GM12878 (cell line): ENCODE data around the gene KAZN. TPM values are rescaled to one million over a fixed set of nuclear protein-coding genes. Genes with fewer than 3 reads are reported as not detected.

Experiments
- ATAC-seq: fragments of 200-7000 bp; cut with Tn5 transposase; 3 replicates; pipeline ENCODE4 v1.9.1; 2020; ENCODE audit warnings: mild to moderate bottlenecking, moderate library complexity
- BruUV-seq: library from RNA; stranded (reverse); fragments of 400-500 nt; replicated peaks from 2 replicates; lab custom pipeline; 2021; lab: Mats Ljungman, UMichigan
- CTCF ChIA-PET: fragments of 300-600 bp; sonication (Branson Sonifier 250); formaldehyde crosslinking; extraction: SDS; loops from one replicate; lab custom pipeline; 2021; ENCODE audit warnings: inconsistent platforms; lab: Yijun Ruan, JAX
- POLR2A ChIA-PET: fragments of 350-600 bp; formaldehyde crosslinking; extraction: SDS; loops from one replicate; lab custom pipeline; 2021; ENCODE audit warnings: inconsistent platforms; lab: Charles Lee
- RAD21 ChIA-PET: fragments of 300-600 bp; sonication (Branson Sonifier 250); formaldehyde crosslinking; loops from one replicate; lab custom pipeline; 2023; ENCODE audit warnings: antibody characterized with exemption; ENCODE audit not compliant: unreplicated experiment; lab: Charles Lee
- SMC1A ChIA-PET: fragments of 300-600 bp; sonication (Branson Sonifier 250); formaldehyde crosslinking; loops from one replicate; lab custom pipeline; 2023; ENCODE audit not compliant: unreplicated experiment, uncharacterized antibody; lab: Charles Lee
- DNase-seq: peaks from one replicate; pipeline ENCODE4 v3.0.0-alpha.2; 2011; ENCODE audit warnings: low read depth, low spot score
- FAIRE-seq: peaks from 3 replicates; lab custom pipeline; 2011; peaks lifted over from hg19 to GRCh38; lab: Jason Lieb, UNC
- H2AFZ ChIP-seq: 2 replicates; pipeline ENCODE4 v1.6.0; 2011; ENCODE audit warnings: low read depth, low read length, control low read depth; ENCODE audit not compliant: control insufficient read depth
- H3K27ac ChIP-seq: 2 replicates; pipeline ENCODE4 v1.5.1; 2011; ENCODE audit warnings: control low read depth; ENCODE audit not compliant: control insufficient read depth, insufficient read depth
- H3K27me3 ChIP-seq, 2 experiments: replicated peaks in 1 of 2; 2 replicates each; pipeline versions ENCODE4 v1.6.0 to v1.6.1; 2011; ENCODE audit warnings: low read length in 1 of 2; ENCODE audit not compliant: control insufficient read depth in 2 of 2, insufficient read depth in 2 of 2
- H3K36me3 ChIP-seq, 2 experiments: 2 replicates each; pipeline ENCODE4 v1.5.1; 2011; ENCODE audit warnings: low read length in 1 of 2; ENCODE audit not compliant: control insufficient read depth in 2 of 2, insufficient read depth in 2 of 2
- H3K4me1 ChIP-seq: 2 replicates; pipeline ENCODE4 v1.6.1; 2011; ENCODE audit warnings: mild to moderate bottlenecking, low read length, moderate library complexity, mixed read lengths; ENCODE audit not compliant: control insufficient read depth, insufficient read depth
- H3K4me2 ChIP-seq: 2 replicates; pipeline ENCODE4 v1.6.0; 2011; ENCODE audit warnings: control low read depth; ENCODE audit not compliant: control insufficient read depth, insufficient read depth
- H3K4me3 ChIP-seq: fragments of 200-600 bp; sonication (generic); 2 replicates; pipeline ENCODE4 v1.5.1; 2016
- H3K79me2 ChIP-seq: 2 replicates; pipeline ENCODE4 v1.6.0; 2011; ENCODE audit warnings: low read length; ENCODE audit not compliant: control insufficient read depth, insufficient read depth
- H3K9ac ChIP-seq: 2 replicates; pipeline ENCODE4 v1.8.0; 2011; ENCODE audit warnings: low read length, control low read depth, mixed read lengths; ENCODE audit not compliant: control insufficient read depth, insufficient read depth
- H3K9me3 ChIP-seq: replicated peaks from 3 replicates; pipeline ENCODE4 v1.5.1; 2011; ENCODE audit warnings: mild to moderate bottlenecking, low read length; ENCODE audit not compliant: control insufficient read depth, insufficient read depth
- H4K20me1 ChIP-seq: 2 replicates; pipeline ENCODE4 v1.6.0; 2011; ENCODE audit not compliant: control insufficient read depth, insufficient read depth
- ASH2L ChIP-seq: fragments of 300-600, 200-600 bp; sonication (generic); IDR thresholded peaks from 2 replicates; pipeline ENCODE4 v1.6.1; 2017; ENCODE audit warnings: low read depth, mild to moderate bottlenecking, borderline replicate concordance
- BHLHE40 ChIP-seq, 2 experiments: fragments of 450-650 bp in 1 of 2; IDR thresholded peaks; 2 replicates each; pipeline ENCODE4 v1.6.1; 2011 to 2017; ENCODE audit warnings: low read depth in 2 of 2, borderline replicate concordance in 1 of 2, improper control_type of control experiment in 1 of 2, low read length in 1 of 2, mild to moderate bottlenecking in 1 of 2
- FOXM1 ChIP-seq: IDR thresholded peaks from 2 replicates; pipeline ENCODE4 v1.6.1; 2012; ENCODE audit warnings: low read depth, mild to moderate bottlenecking, inconsistent platforms, low read length, moderate library complexity
- GATAD2B ChIP-seq: fragments of 450-650 bp; conservative IDR thresholded peaks from 2 replicates; pipeline ENCODE4 v1.6.1; 2017; ENCODE audit warnings: low read depth, mild to moderate bottlenecking, moderate library complexity
- HCFC1 ChIP-seq: fragments of 150-350 bp; IDR thresholded peaks from 2 replicates; pipeline ENCODE4 v1.6.1; 2014; ENCODE audit warnings: low read length
- MEF2A ChIP-seq: IDR thresholded peaks from 2 replicates; pipeline ENCODE4 v1.6.1; 2011; ENCODE audit warnings: low read depth, mild to moderate bottlenecking, low read length, moderate library complexity; ENCODE audit not compliant: insufficient read depth
- MXI1 ChIP-seq: fragments of 150-350 bp; IDR thresholded peaks from 2 replicates; pipeline ENCODE4 v1.6.1; 2011; ENCODE audit warnings: low read depth, mild to moderate bottlenecking, inconsistent platforms, low read length, improper control_type of control experiment
- NR2C1 ChIP-seq: fragments of 450-650 bp; IDR thresholded peaks from 2 replicates; pipeline ENCODE4 v1.6.1; 2017; ENCODE audit warnings: antibody characterized with exemption, mild to moderate bottlenecking, moderate library complexity
- RAD21 ChIP-seq: IDR thresholded peaks from 2 replicates; pipeline ENCODE4 v1.6.1; 2011; ENCODE audit warnings: mild to moderate bottlenecking, low read depth, low read length, moderate library complexity; ENCODE audit not compliant: insufficient read depth
- RB1 ChIP-seq: fragments of 450-650 bp; formaldehyde crosslinking; IDR thresholded peaks from 2 replicates; pipeline ENCODE4 v1.6.1; 2017; ENCODE audit warnings: mild to moderate bottlenecking, borderline replicate concordance
- STAT3 ChIP-seq: IDR thresholded peaks from 2 replicates; pipeline ENCODE4 v1.6.1; 2011; ENCODE audit warnings: low read depth, low read length, improper control_type of control experiment
- TCF12 ChIP-seq: IDR thresholded peaks from 2 replicates; pipeline ENCODE4 v1.6.1; 2011; ENCODE audit warnings: low read depth, mild to moderate bottlenecking, low read length
- YY1 ChIP-seq: IDR thresholded peaks from 2 replicates; pipeline ENCODE4 v1.6.1; 2011; ENCODE audit warnings: low read depth, mild to moderate bottlenecking, low read length
- ZNF207 ChIP-seq: fragments of 450-650 bp; IDR thresholded peaks from 2 replicates; pipeline ENCODE4 v1.6.1; 2014; ENCODE audit warnings: antibody characterized with exemption, mild to moderate bottlenecking, borderline replicate concordance
- ZNF622 ChIP-seq: fragments of 450-650 bp; IDR thresholded peaks from 2 replicates; pipeline ENCODE4 v1.6.1; 2017; ENCODE audit warnings: mild to moderate bottlenecking, inconsistent platforms
- WGBS: methylation state at CpG from one replicate; pipeline ENCODE4 v1.1.6; 2016; ENCODE audit warnings: low lambda C conversion rate; ENCODE audit not compliant: insufficient replicate concordance, insufficient coverage; ENCODE audit errors: missing lambda C conversion rate; 5-methylcytosine and 5-hydroxymethylcytosine counted together
- in situ Hi-C: fragments of 300-500 bp; cut with MboI; formaldehyde crosslinking; loops from 9 replicates; pipeline ENCODE4 v1.14.3; 2018; ENCODE audit warnings: mixed read lengths
- intact Hi-C: fragments of 100-400 bp; cut with micrococcal nuclease; formaldehyde crosslinking; loops from one replicate; pipeline ENCODE4 v1.14.2; 2022; ENCODE audit not compliant: unreplicated experiment
- polyA plus RNA-seq, 11 experiments: library from polyadenylated mRNA; depleted of rRNA in 4 of 11; unstranded in 6 of 11; stranded (reverse) in 5 of 11; fragments of >200 nt; fragmentation: Nextera tagmentation in 4 of 11; fragmentation: Illumina TruSeq in 1 of 11; extraction: Ambion mirVana in 4 of 11; extraction: Trizol in 1 of 11; gene quantifications; 1 replicate in 1 of 11; 2 replicates in 10 of 11; pipeline versions ENCODE4 v1.2.1 to v1.2.3, GENCODE V29; 2011 to 2016; ENCODE audit warnings: inconsistent platforms in 2 of 11, missing spikeins in 2 of 11, low read depth in 1 of 11
- total RNA-seq, 4 experiments: library from RNA; depleted of rRNA in 3 of 4; stranded (reverse); fragments of >200 nt in 3 of 4; fragmentation: Illumina TruSeq in 1 of 4; extraction: Trizol in 1 of 4; gene quantifications; 2 replicates each; pipeline versions ENCODE4 v1.2.1 to v1.2.3, GENCODE V29; 2013 to 2021
- TF ChIP-seq, protein P1 (sequence below): fragments of 450-650 bp; IDR thresholded peaks from 2 replicates; pipeline ENCODE4 v1.6.1; 2016; ENCODE audit warnings: mild to moderate bottlenecking
- TF ChIP-seq, protein P2 (sequence below): IDR thresholded peaks from 2 replicates; pipeline ENCODE4 v1.6.1; 2012; ENCODE audit warnings: low read depth, low read length, improper control_type of control experiment
- TF ChIP-seq, protein P3 (sequence below): IDR thresholded peaks from 2 replicates; pipeline ENCODE4 v1.6.1; 2011; ENCODE audit warnings: mild to moderate bottlenecking, low read depth, low read length, moderate library complexity; ENCODE audit not compliant: insufficient replicate concordance

The KAZN gene
- total and polyA plus RNA-seq, 10 of the 15 experiments (the other 5 are each of a cell fraction or from before 2014, with no cell fraction given) = 0.72 to 4.0 (median 1.2) TPM

DNA sequence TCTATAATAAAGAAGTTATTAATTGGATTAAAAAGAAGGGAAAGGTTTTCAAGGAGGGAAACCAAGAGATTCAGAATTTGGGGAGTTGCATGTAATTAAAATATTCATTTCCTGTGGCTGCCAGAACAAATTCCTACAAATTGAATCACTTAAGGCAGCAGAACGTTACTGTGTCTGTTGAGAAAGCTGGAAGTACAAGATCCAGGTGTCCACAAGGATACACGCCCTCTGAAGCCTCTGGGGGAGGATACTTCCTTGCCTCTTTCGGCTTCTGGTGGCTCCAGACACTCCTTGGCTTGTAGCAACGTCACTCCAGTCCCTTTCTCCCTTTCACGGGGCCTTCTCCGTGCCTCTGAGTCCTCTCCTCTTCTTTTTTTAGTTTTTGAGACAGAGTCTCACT, 67.9 kb downstream of the KAZN start (continued):
- TF ChIP-seq BHLHE40 (IDR thresholded peaks at IDR 0.05; ENCODE audit: borderline replicate concordance in 1 of 2, low read depth in 2 of 2, low read length in 1 of 2) = no peak
- TF ChIP-seq MXI1 = no peak
- no peak for TF ChIP-seq RAD21
- no peak for TF ChIP-seq YY1
- no peak for TF ChIP-seq FOXM1
- TF ChIP-seq STAT3 = no peak
- TF ChIP-seq, protein P1, sequence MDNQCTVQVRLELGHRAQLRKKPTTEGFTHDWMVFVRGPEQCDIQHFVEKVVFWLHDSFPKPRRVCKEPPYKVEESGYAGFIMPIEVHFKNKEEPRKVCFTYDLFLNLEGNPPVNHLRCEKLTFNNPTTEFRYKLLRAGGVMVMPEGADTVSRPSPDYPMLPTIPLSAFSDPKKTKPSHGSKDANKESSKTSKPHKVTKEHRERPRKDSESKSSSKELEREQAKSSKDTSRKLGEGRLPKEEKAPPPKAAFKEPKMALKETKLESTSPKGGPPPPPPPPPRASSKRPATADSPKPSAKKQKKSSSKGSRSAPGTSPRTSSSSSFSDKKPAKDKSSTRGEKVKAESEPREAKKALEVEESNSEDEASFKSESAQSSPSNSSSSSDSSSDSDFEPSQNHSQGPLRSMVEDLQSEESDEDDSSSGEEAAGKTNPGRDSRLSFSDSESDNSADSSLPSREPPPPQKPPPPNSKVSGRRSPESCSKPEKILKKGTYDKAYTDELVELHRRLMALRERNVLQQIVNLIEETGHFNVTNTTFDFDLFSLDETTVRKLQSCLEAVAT = no peak
- no peak for TF ChIP-seq ZNF622
- TF ChIP-seq, protein P2, sequence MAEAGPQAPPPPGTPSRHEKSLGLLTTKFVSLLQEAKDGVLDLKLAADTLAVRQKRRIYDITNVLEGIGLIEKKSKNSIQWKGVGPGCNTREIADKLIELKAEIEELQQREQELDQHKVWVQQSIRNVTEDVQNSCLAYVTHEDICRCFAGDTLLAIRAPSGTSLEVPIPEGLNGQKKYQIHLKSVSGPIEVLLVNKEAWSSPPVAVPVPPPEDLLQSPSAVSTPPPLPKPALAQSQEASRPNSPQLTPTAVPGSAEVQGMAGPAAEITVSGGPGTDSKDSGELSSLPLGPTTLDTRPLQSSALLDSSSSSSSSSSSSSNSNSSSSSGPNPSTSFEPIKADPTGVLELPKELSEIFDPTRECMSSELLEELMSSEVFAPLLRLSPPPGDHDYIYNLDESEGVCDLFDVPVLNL = no peak
- TF ChIP-seq GATAD2B = no peak

DNA sequence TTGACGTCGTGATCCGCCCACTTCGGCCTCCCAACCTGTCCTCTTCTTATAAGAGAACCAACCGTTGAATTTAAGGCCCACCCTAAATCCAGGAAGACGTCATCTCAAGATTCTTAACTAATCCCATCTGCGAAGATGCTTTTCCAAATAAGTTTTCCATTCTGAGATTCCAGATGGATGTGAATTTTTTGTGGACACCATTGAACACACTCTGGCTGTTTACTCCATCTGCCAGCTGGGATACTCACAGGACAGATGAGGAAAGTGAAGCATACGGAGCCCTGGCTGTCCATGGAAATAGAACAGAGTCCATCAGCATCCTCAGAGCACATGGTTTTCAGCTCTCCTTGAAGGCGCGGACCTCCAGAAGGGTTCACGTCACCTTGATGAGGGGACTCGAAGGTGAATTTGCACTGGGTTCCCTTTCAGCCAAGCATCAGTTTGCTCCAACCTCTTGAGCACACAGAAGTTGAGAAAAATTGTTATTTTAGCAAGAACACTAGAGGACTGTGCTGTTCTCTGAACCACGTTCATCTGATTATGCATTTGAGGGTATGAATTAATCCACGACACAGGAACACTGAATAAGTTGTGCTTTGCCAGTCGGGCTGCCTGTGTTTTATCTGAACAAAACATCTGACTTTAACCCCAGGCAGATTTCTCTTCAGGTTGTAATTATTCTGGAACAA, 68.6 kb downstream of the KAZN start:
- H3K9ac ChIP-seq = no peak overlapping the region
- no peak overlapping the region for H3K4me2 ChIP-seq
- no peak overlapping the region for H3K27ac ChIP-seq
- no peaks in the 10 kb centered on the region for H3K79me2 ChIP-seq
- no peaks in the 10 kb centered on the region for H4K20me1 ChIP-seq
- ChIA-PET SMC1A (no interaction called here), RAD21 (no interaction called here), POLR2A (no interaction called here), CTCF (no interaction called here)
- DNase-seq = no peak
- no peak for ATAC-seq
- WGBS = 46% methylated on average over 15 of the region's 15 CpGs
- 0 out of 2 replicates have a peak, but pooled peaks cover under 1% of the 10 kb centered on the region for H3K4me1 ChIP-seq
- in situ Hi-C loops (no loop called here), intact Hi-C loops (no loop called here)
- BruUV-seq = no TSS peak
- FAIRE-seq = no peak
- H3K27me3 ChIP-seq = no peaks in the 10 kb centered on the region
- no peak overlapping the region for H3K4me3 ChIP-seq
- no peak overlapping the region for H2AFZ ChIP-seq
- no peaks in the 10 kb centered on the region for H3K36me3 ChIP-seq
- no peaks in the 10 kb centered on the region for H3K9me3 ChIP-seq
- TF ChIP-seq TCF12 = no peak
- TF ChIP-seq, protein P3, sequence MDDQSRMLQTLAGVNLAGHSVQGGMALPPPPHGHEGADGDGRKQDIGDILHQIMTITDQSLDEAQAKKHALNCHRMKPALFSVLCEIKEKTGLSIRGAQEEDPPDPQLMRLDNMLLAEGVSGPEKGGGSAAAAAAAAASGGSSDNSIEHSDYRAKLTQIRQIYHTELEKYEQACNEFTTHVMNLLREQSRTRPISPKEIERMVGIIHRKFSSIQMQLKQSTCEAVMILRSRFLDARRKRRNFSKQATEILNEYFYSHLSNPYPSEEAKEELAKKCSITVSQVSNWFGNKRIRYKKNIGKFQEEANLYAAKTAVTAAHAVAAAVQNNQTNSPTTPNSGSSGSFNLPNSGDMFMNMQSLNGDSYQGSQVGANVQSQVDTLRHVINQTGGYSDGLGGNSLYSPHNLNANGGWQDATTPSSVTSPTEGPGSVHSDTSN = no peak
- no peak for TF ChIP-seq ZNF207
- no peak for TF ChIP-seq HCFC1
- TF ChIP-seq ASH2L = no peak
- no peak for TF ChIP-seq NR2C1
- TF ChIP-seq MEF2A = no peak
- no peak for TF ChIP-seq RB1
